SK-MEL-5 (cell line): ENCODE results near the gene ROBO2. TPM values are rescaled to one million over a fixed set of nuclear protein-coding genes. Genes with fewer than 3 reads are reported as not detected.

Source experiments
- DNase-seq: peaks from one replicate; pipeline ENCODE4 v3.0.0-alpha.2; 2016; ENCODE audit warnings: low read depth, low spot score
- in situ Hi-C: cut with HindIII; loops from 2 replicates; pipeline ENCODE4 v1.10.0; 2016; ENCODE audit warnings: low sequenced_read_pairs, high pct_unique_total_duplicates, low pct_unique_long_range_greater_than_20kb
- small RNA-seq, 2 experiments: library from RNA; depleted of rRNA; stranded (forward); fragments of <200 nt; gene quantifications; one replicate each; pipeline ENCODE3, GENCODE V24; 2014
- total RNA-seq: library from RNA; depleted of rRNA; stranded (reverse); fragments of >200 nt; shearing (Covaris generic); gene quantifications from 2 replicates; pipeline ENCODE4 v1.2.3, GENCODE V29; 2014

Gene ROBO2
- total RNA-seq, 1 experiment from 2014 or later: 32.3 TPM

GRCh38 chr3:77685713-77686112 lies 645.8 kb downstream of the ROBO2 start:
- in situ Hi-C loops: no loop called here

DNA sequence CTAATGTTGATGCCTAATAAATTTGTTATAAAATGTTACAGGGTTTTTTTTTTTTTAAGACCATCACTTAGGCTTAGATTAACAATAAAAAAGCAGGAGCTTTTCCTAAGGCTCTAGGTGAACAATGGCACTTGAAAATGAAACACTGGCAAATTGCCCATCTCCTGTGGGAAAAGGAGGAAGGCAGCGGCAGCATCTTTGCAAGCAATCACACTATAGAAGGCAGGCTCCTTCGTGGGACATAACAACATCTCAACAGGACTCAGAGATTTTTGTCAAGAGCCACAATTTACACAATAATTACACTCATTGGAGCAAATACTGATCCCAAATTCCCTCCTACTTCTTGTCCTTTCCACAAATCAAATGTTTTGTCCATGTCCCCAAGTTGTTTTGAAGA lies 646.7 kb downstream of the ROBO2 start:
- in situ Hi-C loops: no loop called here
- no peak for DNase-seq

More at GRCh38 chr3:77685713-77686112, 645.8 kb downstream of the ROBO2 start:
- DNase-seq: no peak

DNA sequence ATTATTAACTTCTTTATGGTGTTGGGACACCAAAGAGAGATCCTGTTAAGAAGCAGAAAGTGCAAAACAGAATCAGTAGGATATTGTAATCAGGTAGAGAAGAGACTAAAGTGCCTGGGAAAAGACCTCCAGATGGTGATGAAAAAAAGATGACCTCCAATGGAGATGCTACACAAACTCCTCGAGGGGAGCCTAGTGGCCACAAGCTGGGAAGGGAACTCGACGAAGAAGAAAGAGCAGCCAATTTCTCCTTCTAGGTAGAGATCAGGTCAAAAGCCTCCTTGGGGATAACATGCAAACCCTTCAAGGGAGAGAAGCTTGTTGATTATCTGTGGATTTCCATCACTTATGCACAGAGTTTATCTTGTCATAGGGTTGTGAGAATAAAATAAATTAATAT lies 647.6 kb downstream of the ROBO2 start:
- DNase-seq: no peak
- in situ Hi-C loops: no loop called here

- in situ Hi-C loops: no loop called here
- no peak for DNase-seq
Observed at GRCh38 chr3:77690284-77690845, 650.5 kb downstream of the ROBO2 start.

DNA sequence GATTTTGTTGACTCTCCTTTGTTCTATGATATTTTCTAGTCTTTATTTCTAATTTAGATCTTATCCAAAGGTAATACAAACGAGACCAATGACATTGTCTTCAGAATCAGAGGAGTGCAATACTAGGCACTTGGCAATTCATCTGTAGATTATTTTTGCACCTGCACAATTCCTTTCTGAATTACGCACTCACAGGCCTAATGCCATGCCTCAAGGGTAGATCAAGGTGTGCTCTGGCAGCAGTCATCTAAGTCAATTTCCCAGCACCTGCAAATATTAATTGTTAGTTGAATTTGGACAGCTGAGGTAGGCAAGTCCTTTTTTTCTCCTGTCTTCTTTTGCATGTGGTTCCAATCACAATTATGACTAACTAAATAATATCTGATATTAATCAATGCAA lies 653.2 kb downstream of the ROBO2 start:
- DNase-seq: no peak
- in situ Hi-C loops: no loop called here

DNA sequence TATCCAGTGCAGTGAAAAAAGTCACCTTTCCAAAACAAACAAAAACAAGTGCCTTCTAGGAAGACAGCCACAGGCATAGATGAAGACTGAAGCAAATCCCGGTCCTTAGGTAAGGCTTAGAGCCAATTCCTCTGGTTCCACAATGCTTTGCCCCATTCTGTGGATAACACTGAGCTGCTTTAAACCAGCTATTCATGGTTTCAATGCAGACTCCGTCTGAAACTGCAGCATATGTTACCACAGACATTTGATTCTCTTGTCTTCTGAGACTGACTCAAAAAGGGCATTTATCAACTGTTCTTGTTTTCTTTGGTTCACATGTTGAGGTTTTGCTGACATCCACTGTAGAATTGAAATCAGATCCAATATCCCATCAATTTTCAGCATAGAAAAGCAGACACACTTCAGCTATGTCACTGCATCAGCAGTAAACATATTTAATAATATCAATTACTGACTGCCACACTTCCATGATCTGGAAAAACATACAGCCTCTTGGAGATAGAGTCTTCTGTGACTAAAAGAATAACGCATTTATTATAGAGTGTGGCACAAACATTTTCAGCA lies 659.3 kb downstream of the ROBO2 start:
- in situ Hi-C loops: no loop called here
- peak; percentile 3 for DNase-seq

Small RNA genes within 50 kb of the gene (small RNA-seq; reads per million reads assigned to genes)
- gene RNU6-386P: 0 reads per million in 2 experiments
